HepG2 (cell line): Measurements from ENCODE around the gene ST6GALNAC4. TPM values are rescaled to one million over a fixed set of nuclear protein-coding genes. Genes with fewer than 3 reads are reported as not detected.
A peak's percentile ranks its signal among the peaks of the same experiment; 100 is the strongest.

Experiments
- FOXA1 ChIP-seq, 2 experiments: fragments of 450-650 bp in 1 of 2; sonication (generic) in 1 of 2; formaldehyde crosslinking in 1 of 2; IDR thresholded peaks; 2 replicates each; pipeline versions ENCODE4 v1.4.0 to v1.6.1; 2016 to 2020; ENCODE audit warnings: missing genetic modification reagents in 1 of 2
- GLMP ChIP-seq: sonication (generic); formaldehyde crosslinking; IDR thresholded peaks from 2 replicates; pipeline ENCODE4 v1.9.0; 2021; ENCODE audit warnings: missing genetic modification reagents, mild to moderate bottlenecking, borderline replicate concordance
- GPBP1L1 ChIP-seq: sonication (generic); formaldehyde crosslinking; IDR thresholded peaks from 2 replicates; pipeline ENCODE4 v1.5.0; 2020; ENCODE audit warnings: mild to moderate bottlenecking, missing genetic modification reagents
- GZF1 ChIP-seq: sonication (generic); formaldehyde crosslinking; IDR thresholded peaks from 2 replicates; pipeline ENCODE4 v1.5.1; 2020; ENCODE audit warnings: mild to moderate bottlenecking, missing genetic modification reagents
- HOXA5 ChIP-seq: sonication (generic); formaldehyde crosslinking; IDR thresholded peaks from 2 replicates; pipeline ENCODE4 v1.4.0; 2020; ENCODE audit warnings: missing genetic modification reagents
- HOXD1 ChIP-seq: sonication (generic); formaldehyde crosslinking; IDR thresholded peaks from 2 replicates; pipeline ENCODE4 v1.5.0; 2020; ENCODE audit warnings: missing genetic modification reagents
- NCOA5 ChIP-seq: sonication (generic); formaldehyde crosslinking; IDR thresholded peaks from 2 replicates; pipeline ENCODE4 v1.4.0; 2020; ENCODE audit warnings: missing genetic modification reagents
- NCOR1 ChIP-seq: fragments of 200-600 bp; sonication (generic); IDR thresholded peaks from 2 replicates; pipeline ENCODE4 v1.7.0; 2017; ENCODE audit warnings: antibody characterized with exemption, low read length, borderline replicate concordance
- NFE2L2 ChIP-seq: fragments of 150-350 bp; IDR thresholded peaks from 2 replicates; pipeline ENCODE4 v1.6.1; 2014; ENCODE audit warnings: low read length
- PCBP1 ChIP-seq: fragments of 200-400 bp; formaldehyde crosslinking; IDR thresholded peaks from 2 replicates; pipeline ENCODE4 v1.6.1; 2017; ENCODE audit warnings: mild to moderate bottlenecking, low read depth, low read length, borderline replicate concordance
- RARA ChIP-seq: IDR thresholded peaks from 2 replicates; pipeline ENCODE4 v1.6.1; 2016; ENCODE audit warnings: missing genetic modification reagents, missing compliant biosample characterization
- RBFOX2 ChIP-seq: fragments of 200-400 bp; formaldehyde crosslinking; IDR thresholded peaks from 2 replicates; pipeline ENCODE4 v1.6.1; 2017; ENCODE audit warnings: low read depth, mild to moderate bottlenecking, low read length
- RCOR2 ChIP-seq: IDR thresholded peaks from 2 replicates; pipeline ENCODE4 v1.6.1; 2016; ENCODE audit warnings: missing biosample characterization, missing genetic modification reagents
- SIN3A ChIP-seq: IDR thresholded peaks from 2 replicates; pipeline ENCODE4 v1.6.1; 2011; ENCODE audit warnings: low read depth, mild to moderate bottlenecking, control low read depth, low read length, borderline replicate concordance
- SPEN ChIP-seq: sonication (generic); formaldehyde crosslinking; IDR thresholded peaks from 2 replicates; pipeline ENCODE4 v1.5.1; 2020; ENCODE audit warnings: low read depth, mild to moderate bottlenecking, missing genetic modification reagents
- SSRP1 ChIP-seq: IDR thresholded peaks from 2 replicates; pipeline ENCODE4 v1.6.1; 2016; ENCODE audit warnings: control low read depth
- SYNCRIP ChIP-seq: fragments of 200-400 bp; formaldehyde crosslinking; IDR thresholded peaks from 2 replicates; pipeline ENCODE4 v1.6.1; 2018; ENCODE audit warnings: mild to moderate bottlenecking, low read depth, low read length; ENCODE audit not compliant: insufficient read depth
- ZBTB34 ChIP-seq: sonication (generic); formaldehyde crosslinking; IDR thresholded peaks from 2 replicates; pipeline ENCODE4 v1.8.0; 2022; ENCODE audit warnings: mild to moderate bottlenecking, missing genetic modification reagents
- ZMAT5 ChIP-seq: sonication (generic); formaldehyde crosslinking; IDR thresholded peaks from 2 replicates; pipeline ENCODE4 v1.5.0; 2020; ENCODE audit warnings: mild to moderate bottlenecking, low read depth, missing genetic modification reagents, borderline replicate concordance
- ZNF782 ChIP-seq: sonication (generic); formaldehyde crosslinking; IDR thresholded peaks from 2 replicates; pipeline ENCODE4 v1.4.0; 2020; ENCODE audit warnings: missing genetic modification reagents, mild to moderate bottlenecking, borderline replicate concordance
- ZSCAN5A ChIP-seq: sonication (generic); formaldehyde crosslinking; IDR thresholded peaks from 2 replicates; pipeline ENCODE4 v1.8.0; 2022; ENCODE audit warnings: mild to moderate bottlenecking, missing genetic modification reagents, borderline replicate concordance
- polyA plus RNA-seq, 8 experiments: library from polyadenylated mRNA; depleted of rRNA in 3 of 8; stranded (reverse) in 7 of 8; unstranded in 1 of 8; fragments of >200 nt; fragmentation: Illumina TruSeq in 4 of 8; extraction: Trizol in 4 of 8; gene quantifications; 2 replicates each; pipeline versions ENCODE4 v1.2.1 to v1.2.3, GENCODE V29; 2011 to 2016; ENCODE audit warnings: low read depth in 4 of 8, missing spikeins in 1 of 8, mixed read lengths in 1 of 8; ENCODE audit not compliant: insufficient read depth in 1 of 8
- total RNA-seq, 5 experiments: library from RNA; depleted of rRNA; stranded (reverse); fragments of >200 nt; fragmentation: Illumina TruSeq; extraction: Trizol; gene quantifications; 2 replicates each; pipeline ENCODE4 v1.2.3, GENCODE V29; 2016; ENCODE audit warnings: low read depth in 1 of 5

The ST6GALNAC4 gene
- total and polyA plus RNA-seq, 2 of the 13 experiments (the other 11 are each of a cell fraction or from before 2014, with no cell fraction given), result 18.8 to 27.7 TPM

- TF ChIP-seq GLMP (CRISPR knock-in tag), result no peak
- TF ChIP-seq SSRP1 (CRISPR knock-in tag), result no peak
- no peak for TF ChIP-seq ZNF782
- peak; percentile 60; the same call in 1 of the 2 replicates for TF ChIP-seq PCBP1
- no peak for TF ChIP-seq NFE2L2
- peak; percentile 55; the same call in 1 of the 2 replicates for TF ChIP-seq SPEN (CRISPR knock-in tag)
- peak; percentile 78 for TF ChIP-seq RBFOX2
- TF ChIP-seq ZSCAN5A, result no peak
- no peak for TF ChIP-seq NCOR1
- TF ChIP-seq HOXD1, result no peak; the same call in 1 of the 2 replicates
- no peak for TF ChIP-seq HOXA5 (CRISPR knock-in tag)
- TF ChIP-seq SYNCRIP, result no peak
- peak; percentile 71; the same call in 1 of the 2 replicates for TF ChIP-seq SIN3A
- no peak for TF ChIP-seq GZF1
- no peak for TF ChIP-seq GPBP1L1 (CRISPR knock-in tag)
- no peak for TF ChIP-seq FOXA1 (IDR thresholded peaks at IDR 0.05)
- no peak for TF ChIP-seq FOXA1 (CRISPR knock-in tag; IDR thresholded peaks at IDR 0.05)
- TF ChIP-seq RCOR2 (CRISPR knock-in tag), result no peak
- TF ChIP-seq ZMAT5, result no peak
- 0 out of 2 replicates have a peak, but pooled peaks have one; percentile 9 for TF ChIP-seq RARA (CRISPR knock-in tag)
- TF ChIP-seq NCOA5, result no peak
- TF ChIP-seq ZBTB34 (CRISPR knock-in tag), result no peak
Measured at GRCh38 chr9:127937388-127938297, 20.8 kb upstream of the ST6GALNAC4 start, which contains the start of gene DPM2 (continued).
